Activated CD8-positive, alpha-beta T cell treated with anti-CD3 and anti-CD28 coated beads for 36 hours (primary cell): ENCODE results near the gene KRT8. TPM values are rescaled to one million over a fixed set of nuclear protein-coding genes. Genes with fewer than 3 reads are reported as not detected.

Source experiments
- ATAC-seq: fragments of 200-7000 bp; cut with Tn5 transposase; one replicate; pipeline ENCODE4 v1.10.0; 2021; ENCODE audit warnings: mild to moderate bottlenecking, moderate library complexity
- CTCF ChIA-PET: fragments of 350-600 bp; sonication (Branson Sonifier 250); formaldehyde crosslinking; loops from one replicate; lab custom pipeline; 2021; ENCODE audit warnings: antibody characterized with exemption; lab: Charles Lee
- POLR2A ChIA-PET: fragments of 350-600 bp; sonication (Branson Sonifier 250); formaldehyde crosslinking; loops from one replicate; lab custom pipeline; 2021; ENCODE audit warnings: antibody characterized with exemption; lab: Charles Lee
- DNase-seq: peaks from one replicate; pipeline ENCODE4 v3.0.0-alpha.2; 2020
- H3K27ac Mint-ChIP-seq: one replicate; pipeline ENCODE4 v1.8.0; 2021; ENCODE audit warnings: mild to moderate bottlenecking, mixed read lengths
- H3K27me3 Mint-ChIP-seq: one replicate; pipeline ENCODE4 v1.8.0; 2021; ENCODE audit warnings: mixed read lengths
- H3K36me3 Mint-ChIP-seq: one replicate; pipeline ENCODE4 v1.8.0; 2021; ENCODE audit warnings: low read depth, mixed read lengths
- H3K4me1 Mint-ChIP-seq: one replicate; pipeline ENCODE4 v1.8.0; 2021; ENCODE audit warnings: low read depth, mixed read lengths
- H3K4me3 Mint-ChIP-seq: one replicate; pipeline ENCODE4 v1.8.0; 2021; ENCODE audit warnings: mild to moderate bottlenecking, moderate library complexity, mixed read lengths
- H3K9me3 Mint-ChIP-seq: one replicate; pipeline ENCODE4 v1.8.0; 2021; ENCODE audit warnings: mixed read lengths
- intact Hi-C: fragments of 100-400 bp; cut with micrococcal nuclease; formaldehyde crosslinking; loops from one replicate; pipeline ENCODE4 v1.10.0; 2022
- total RNA-seq, 2 experiments: library from RNA; stranded (reverse); gene quantifications; one replicate each; pipeline ENCODE4 v1.2.3, GENCODE V29; 2021
- TF ChIP-seq, protein P1 (sequence below): fragments of 200-600 bp; IDR thresholded peaks from one replicate; pipeline ENCODE4 v1.8.0; 2022; ENCODE audit warnings: antibody characterized with exemption, mild to moderate bottlenecking

KRT8 gene
- total RNA-seq, 2 experiments from 2014 or later, result 0.29 to 0.40 TPM

DNA sequence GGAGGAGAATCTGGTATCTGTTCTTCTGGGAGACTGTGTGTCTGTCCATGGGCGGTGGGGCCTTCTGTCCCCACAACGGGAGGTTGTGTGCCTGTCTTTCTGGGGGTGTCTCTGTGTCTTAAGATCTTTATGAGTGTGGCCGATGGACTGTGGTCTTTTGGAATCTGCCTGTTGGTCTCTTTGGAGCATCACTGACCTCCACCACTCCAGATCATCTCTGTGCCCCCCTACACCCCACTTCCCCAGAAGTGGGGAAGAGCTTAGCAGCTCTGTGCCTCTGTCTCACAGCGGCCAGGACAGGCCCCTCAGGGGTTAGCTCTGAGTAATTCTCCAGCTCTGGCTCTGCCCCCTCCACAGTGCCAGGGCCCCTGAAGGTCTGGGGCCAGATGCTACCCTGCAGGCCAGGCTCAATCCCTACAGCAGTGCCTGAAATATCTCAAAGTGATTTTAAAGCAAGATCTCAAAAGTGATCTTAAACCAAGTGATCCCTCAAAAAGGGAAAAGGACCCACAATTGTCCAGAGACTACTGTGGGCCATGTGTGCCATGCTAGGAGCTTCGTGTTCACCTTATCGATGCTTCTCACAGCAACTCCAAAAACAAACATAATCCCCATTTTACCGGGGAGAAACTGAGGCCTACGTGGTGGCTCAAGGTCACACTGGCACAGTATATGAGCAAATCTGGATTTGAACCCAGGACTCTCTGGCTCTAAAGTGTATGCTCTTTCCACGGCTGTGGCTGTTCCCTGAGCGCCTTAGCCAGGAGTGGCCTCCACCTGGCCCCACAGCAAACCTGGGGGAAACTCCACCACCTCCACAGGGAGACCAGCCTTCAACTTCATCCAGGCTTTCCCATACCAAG lies 30.1 kb downstream of the KRT8 start:
- ChIA-PET POLR2A (no interaction called here), CTCF (interaction anchor here (1.0 to 14.2 kb wide), 10 partner anchors 9 to 503 kb away, joined by 3 to 552 read pairs (median 4); partner anchors contain the start of genes EIF4B and KRT74)
- Mint-ChIP-seq H3K27ac (no peak overlapping the region), H3K9me3 (no peaks in the 10 kb centered on the region), H3K36me3 (no peaks in the 10 kb centered on the region), H3K4me3 (peak overlapping the region; percentile 58), H3K27me3 (no peaks in the 10 kb centered on the region), H3K4me1 (peaks cover 20% of the 10 kb centered on the region)
- intact Hi-C loops, result loop anchor here (10.0 kb wide), 2 partner anchors 500 to 720 kb away; no protein-coding TSS in a partner anchor
- no peak for DNase-seq
- no peak for ATAC-seq
- TF ChIP-seq, protein P1, sequence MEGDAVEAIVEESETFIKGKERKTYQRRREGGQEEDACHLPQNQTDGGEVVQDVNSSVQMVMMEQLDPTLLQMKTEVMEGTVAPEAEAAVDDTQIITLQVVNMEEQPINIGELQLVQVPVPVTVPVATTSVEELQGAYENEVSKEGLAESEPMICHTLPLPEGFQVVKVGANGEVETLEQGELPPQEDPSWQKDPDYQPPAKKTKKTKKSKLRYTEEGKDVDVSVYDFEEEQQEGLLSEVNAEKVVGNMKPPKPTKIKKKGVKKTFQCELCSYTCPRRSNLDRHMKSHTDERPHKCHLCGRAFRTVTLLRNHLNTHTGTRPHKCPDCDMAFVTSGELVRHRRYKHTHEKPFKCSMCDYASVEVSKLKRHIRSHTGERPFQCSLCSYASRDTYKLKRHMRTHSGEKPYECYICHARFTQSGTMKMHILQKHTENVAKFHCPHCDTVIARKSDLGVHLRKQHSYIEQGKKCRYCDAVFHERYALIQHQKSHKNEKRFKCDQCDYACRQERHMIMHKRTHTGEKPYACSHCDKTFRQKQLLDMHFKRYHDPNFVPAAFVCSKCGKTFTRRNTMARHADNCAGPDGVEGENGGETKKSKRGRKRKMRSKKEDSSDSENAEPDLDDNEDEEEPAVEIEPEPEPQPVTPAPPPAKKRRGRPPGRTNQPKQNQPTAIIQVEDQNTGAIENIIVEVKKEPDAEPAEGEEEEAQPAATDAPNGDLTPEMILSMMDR, result no peak

DNA sequence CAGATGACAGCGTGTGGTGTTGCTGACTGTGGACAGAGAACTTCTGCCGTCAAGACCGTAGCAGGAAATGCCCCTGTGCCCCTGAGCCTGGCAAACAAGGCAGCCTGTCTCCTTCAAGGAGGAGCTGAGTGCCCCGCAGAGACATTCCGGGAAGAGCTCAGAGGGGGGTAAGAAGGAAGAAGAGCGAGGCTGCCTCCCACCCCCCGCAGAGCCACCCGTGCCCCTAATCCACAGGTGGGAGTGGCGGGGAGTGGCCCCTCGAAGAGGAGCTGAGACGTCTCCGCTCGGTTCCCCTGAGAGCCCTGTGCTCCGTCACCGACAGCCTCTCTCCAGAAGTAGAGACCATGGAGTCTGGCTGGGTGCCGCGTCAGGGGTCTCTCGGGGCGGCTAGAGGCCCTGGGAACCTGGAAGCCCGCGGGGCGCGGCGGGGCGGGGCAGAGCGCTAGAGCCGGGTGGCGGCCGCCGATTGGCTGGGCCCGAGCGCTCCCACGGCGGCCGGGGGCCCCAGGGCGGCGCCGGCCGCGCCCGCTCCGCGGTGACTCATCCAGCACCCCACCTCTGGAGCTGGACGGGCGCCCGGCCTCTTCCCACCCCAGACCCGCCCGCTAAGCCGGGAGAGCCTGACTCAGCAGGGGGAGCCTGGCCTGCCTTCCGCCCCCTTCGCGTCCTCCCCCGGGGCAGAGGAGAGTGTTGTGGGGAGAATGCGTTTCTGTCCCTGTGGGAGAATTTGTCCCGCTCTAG lies 30.9 kb downstream of the KRT8 start:
- Mint-ChIP-seq H3K4me3 (peak overlapping the region; percentile 58), H3K4me1 (peaks cover 19% of the 10 kb centered on the region), H3K36me3 (no peaks in the 10 kb centered on the region), H3K27me3 (no peaks in the 10 kb centered on the region), H3K9me3 (no peaks in the 10 kb centered on the region), H3K27ac (no peak overlapping the region)
- peak; percentile 79 for ATAC-seq
- peak; percentile 68 for DNase-seq
- CTCF ChIA-PET, result interaction anchor here (1.0 to 14.2 kb wide), 11 partner anchors 8 to 502 kb away, joined by 3 to 552 read pairs (median 4); partner anchors contain the start of gene KRT74
- POLR2A ChIA-PET, result interaction anchor here (0.9 kb wide), 1 partner anchor 8 kb away, joined by 3 read pairs; no protein-coding TSS in a partner anchor
- intact Hi-C loops, result loop anchor here (10.0 kb wide), 2 partner anchors 499 to 719 kb away; no protein-coding TSS in a partner anchor
- TF ChIP-seq, protein P1, result no peak

DNA sequence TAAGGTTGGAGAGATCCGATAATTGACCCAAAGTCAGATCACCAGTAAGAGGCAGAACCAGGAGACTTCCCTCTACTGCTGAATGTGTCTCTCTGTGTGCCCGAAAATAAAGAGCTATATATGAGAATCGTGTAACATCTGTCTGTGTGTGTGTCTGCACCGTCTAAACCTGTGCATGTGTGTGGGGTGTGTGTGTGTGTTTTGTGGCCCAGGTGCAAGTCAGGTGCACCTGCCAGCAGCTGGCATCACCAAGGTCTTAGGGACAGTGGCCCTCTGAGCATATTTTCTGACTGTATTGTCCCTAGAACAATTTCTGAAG lies 31.4 kb downstream of the KRT8 start:
- Mint-ChIP-seq H3K27ac (no peak overlapping the region), H3K4me1 (peaks cover 19% of the 10 kb centered on the region), H3K27me3 (no peaks in the 10 kb centered on the region), H3K9me3 (no peaks in the 10 kb centered on the region), H3K36me3 (no peaks in the 10 kb centered on the region), H3K4me3 (peak overlapping the region; percentile 43)
- POLR2A ChIA-PET, result interaction anchor here (0.9 kb wide), 1 partner anchor 9 kb away, joined by 3 read pairs; no protein-coding TSS in a partner anchor
- ATAC-seq (no peak), DNase-seq (no peak)
- CTCF ChIA-PET, result interaction anchor here (1.0 to 14.2 kb wide), 11 partner anchors 8 to 502 kb away, joined by 3 to 552 read pairs (median 4); partner anchors contain the start of gene KRT74
- intact Hi-C loops, result loop anchor here (10.0 kb wide), 2 partner anchors 499 to 719 kb away; no protein-coding TSS in a partner anchor
- TF ChIP-seq, protein P1, result no peak

DNA sequence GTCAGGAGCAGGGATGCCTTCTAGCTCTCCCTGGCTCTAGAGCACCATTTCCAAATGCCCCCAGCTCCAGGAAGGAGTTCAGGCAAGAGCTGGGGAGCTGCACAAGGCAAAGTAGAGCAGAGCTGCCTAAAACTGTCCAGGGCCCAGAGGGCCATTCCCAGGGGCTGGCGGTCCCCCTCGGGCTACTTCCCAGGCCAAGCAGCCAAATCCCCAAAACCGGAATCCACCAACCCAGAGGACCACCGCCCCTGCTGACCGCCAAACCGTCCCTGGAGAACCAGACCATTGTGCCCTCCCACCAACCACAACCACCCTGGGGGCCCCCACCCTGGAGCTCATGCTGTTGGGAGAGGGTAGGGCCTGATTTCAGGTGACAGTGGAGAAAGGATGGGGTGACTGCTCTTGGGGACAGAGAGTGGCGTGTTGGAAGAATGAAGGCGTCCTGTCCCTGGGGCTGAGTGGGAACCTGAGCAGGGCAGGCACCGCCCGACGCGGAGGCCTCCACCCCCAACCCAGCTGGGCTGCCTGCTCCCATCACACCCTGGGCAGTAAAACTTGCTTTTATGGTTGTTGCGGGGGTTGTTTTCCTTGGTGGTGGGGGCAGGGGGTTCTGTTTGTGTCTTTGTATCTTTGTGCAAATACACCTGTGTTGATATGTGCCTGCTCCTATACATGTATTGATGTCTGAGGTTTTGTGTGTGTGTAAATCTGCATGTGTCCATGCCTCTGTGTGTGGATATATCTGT lies 32.1 kb downstream of the KRT8 start:
- H3K4me3 Mint-ChIP-seq, result no peak overlapping the region
- H3K9me3 Mint-ChIP-seq, result no peaks in the 10 kb centered on the region
- DNase-seq (no peak), ATAC-seq (no peak)
- CTCF ChIA-PET, result interaction anchor here (0.7 to 14.2 kb wide), 10 partner anchors 9 to 501 kb away, joined by 3 to 552 read pairs (median 4); partner anchors contain the start of gene KRT74
- no peaks in the 10 kb centered on the region for H3K27me3 Mint-ChIP-seq
- no peaks in the 10 kb centered on the region for H3K36me3 Mint-ChIP-seq
- intact Hi-C loops, result loop anchor here (10.0 kb wide), 2 partner anchors 498 to 718 kb away; no protein-coding TSS in a partner anchor
- peaks cover 20% of the 10 kb centered on the region for H3K4me1 Mint-ChIP-seq
- H3K27ac Mint-ChIP-seq, result no peak overlapping the region
- TF ChIP-seq, protein P1, result no peak
- POLR2A ChIA-PET, result interaction anchor here (0.9 kb wide), 1 partner anchor 9 kb away, joined by 3 read pairs; no protein-coding TSS in a partner anchor
